Measurements from ENCODE around the gene GRM8.

The GRM8 gene

DNA sequence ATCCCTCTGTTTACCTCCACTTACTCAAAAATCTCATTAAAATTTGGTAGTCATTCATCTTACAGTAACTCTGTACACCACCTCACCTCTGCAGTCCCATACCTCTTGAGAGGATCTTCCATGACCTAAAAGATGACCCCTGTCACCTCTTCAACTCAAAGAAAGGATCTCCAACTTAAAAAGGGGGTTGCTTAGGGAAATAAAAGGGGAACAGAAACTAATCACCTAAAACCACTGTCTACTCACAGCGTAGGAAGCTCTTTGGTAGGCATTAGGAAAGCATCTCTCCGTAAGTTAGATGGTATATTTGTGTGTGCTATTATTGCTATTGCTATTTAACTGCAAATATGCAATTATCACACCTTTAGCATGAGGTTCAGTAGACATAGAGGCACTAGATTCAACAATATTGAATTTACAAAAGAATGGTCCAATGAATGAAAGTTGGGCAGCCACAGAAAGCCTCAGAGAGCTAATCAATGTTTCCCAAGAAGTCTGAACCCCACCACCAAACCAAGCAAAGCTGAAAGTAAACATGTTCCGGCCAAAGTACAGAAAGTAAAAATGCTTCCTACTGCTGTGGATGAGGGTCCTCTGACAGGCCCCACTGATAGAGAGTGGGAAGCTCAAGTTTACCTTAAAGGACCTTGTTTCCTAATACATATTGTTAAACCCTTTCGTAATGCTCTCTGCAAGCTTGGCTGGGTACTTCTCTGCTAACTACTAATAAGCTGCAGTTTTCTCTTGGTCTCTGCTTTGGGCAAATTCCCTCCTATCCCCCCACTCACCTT lies 105.8 kb downstream of the GRM8 start:
- DNase-seq (ENCODE audit: low read depth), result no peak

DNA sequence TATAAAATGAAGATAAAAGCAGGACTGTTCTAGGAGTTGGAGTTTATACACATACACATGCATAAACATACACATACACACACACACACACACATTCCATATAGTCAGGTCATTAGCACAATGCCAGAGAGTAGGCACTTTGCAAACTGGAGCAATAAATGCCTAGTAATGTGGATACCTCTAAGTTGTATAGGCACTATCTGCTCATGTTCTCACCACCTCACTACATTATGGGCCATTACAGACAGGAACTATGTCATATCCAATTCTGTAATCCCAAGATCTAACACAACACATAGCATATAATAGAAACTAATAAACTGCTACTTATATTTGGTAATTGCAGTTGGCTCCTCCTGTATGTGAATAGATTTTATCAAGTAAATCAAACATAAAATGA lies 115.6 kb downstream of the GRM8 start:
- DNase-seq (ENCODE audit: low read depth), result no peak

DNA sequence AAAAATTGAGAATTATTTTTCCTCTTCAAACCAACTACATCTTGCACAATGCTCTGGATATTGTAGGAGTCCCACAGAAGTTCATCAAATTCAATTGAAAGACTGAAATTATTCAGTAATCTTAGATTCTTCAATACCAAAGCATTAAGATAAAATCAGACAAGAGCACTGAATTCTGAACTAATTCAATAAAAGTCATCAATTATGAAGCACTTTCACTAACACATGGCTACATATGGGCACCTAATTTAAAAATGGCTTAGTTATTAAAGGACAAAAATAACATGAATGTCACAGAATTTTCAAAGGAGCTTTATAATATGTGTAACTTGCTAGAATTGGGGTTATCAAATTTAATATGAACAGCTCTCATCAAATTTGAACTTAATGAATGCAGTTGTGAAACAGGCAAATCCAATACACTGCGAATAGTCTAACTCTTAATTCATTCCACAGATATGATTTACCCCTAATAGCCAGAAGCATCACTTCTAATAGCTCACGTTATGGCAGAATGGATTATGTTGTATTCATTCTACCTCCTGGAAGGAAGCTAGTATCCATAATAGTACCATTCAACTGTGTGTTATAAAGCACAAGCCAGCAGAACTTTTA lies 116.8 kb downstream of the GRM8 start:
- no peak for DNase-seq (ENCODE audit: low read depth)

- no peak for DNase-seq (ENCODE audit: low read depth)
Measured at GRCh38 chr7:127123220-127123619, 129.5 kb downstream of the GRM8 start.

DNA sequence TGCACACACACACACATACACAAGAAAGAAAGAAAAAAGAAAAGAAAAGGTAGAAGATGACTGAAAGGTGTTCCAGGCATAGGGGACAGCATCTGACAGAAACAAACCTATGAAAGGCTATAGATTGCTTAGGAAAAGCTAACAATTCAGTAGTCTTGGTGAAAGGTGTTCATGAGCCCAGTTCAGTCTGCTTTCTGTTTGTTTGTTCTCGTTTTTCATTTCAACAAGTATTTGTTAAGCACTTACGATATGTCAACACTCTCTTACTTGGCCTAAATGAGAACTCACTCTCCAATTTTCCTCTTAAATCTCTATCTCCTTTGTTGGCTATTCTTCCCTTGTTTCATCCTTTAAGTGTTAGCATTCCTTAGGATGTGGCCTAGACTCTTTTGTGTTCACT lies 133.2 kb downstream of the GRM8 start:
- DNase-seq (ENCODE audit: low read depth), result no peak

DNA sequence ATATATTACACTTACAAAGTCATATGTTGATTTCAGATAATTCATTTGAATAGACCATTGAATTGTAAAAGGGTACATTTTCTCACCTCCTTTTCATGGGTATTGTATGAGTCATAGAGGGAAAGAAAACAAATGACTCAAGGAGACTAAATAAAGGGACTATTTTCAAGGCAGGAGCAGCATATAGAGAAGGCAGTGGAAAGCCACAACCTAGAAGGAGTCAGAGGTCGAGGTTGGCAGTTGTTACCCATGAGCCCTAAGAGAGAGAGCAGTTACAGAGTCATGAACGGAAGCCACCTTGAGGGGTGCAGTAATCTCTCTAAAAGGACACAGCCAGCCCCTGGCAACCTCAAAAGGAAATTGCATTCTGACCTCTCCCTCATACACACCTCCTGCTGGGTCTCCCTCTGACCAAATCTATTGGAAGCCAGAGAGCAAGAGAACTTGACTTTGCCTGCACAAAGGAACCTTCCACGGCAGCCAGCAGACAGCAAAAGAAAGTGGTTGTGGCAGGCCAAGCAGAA lies 137.9 kb downstream of the GRM8 start:
- DNase-seq (ENCODE audit: low read depth), result no peak

- peak; percentile 21 for DNase-seq (ENCODE audit: low read depth)
Measured at GRCh38 chr7:127107601-127108007, 145.1 kb downstream of the GRM8 start.

GRCh38 chr7:127093340-127093739 lies 159.4 kb downstream of the GRM8 start:
- no peak for DNase-seq (ENCODE audit: low read depth)

GRCh38 chr7:127091620-127092019 lies 161.1 kb downstream of the GRM8 start:
- DNase-seq (ENCODE audit: low read depth), result no peak

DNA sequence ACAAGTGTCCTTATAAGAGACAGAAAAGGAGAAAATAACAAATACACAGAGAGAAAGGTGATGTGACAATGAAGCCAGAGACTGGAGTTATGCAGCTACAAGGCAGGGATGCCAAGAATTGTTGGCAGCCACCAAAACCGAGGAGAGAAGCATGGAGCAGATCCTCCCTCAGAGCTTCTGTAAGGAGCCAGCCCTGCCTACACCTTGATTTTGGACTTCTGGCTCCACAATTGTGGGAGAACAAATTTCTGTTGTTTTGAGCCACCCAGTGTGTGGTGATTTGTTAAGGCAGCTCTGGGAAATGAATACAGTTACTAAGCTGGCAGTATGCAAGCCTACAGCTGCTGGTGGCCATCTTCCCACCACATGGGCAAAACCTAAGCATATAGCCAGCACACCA lies 163.6 kb downstream of the GRM8 start:
- DNase-seq (ENCODE audit: low read depth), result no peak

DNA sequence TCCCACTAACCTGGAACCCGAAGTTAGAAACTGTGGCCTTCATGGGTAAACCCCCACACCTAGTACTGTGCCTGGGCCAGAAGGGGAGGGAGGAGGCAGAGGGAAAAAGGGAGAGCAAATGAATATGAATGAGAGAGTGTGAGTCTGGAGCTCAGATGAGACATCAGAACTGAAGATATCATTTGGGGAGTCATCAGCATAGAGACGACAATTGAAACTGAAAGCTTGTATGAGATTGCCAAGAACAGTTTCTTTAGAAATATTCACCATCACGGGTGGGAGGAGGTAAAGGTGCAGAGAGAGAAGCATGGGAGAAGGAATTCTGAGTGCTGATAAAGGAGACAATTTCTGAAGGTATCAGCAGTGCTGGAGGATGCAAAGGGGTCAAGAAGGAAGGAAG lies 171.2 kb downstream of the GRM8 start:
- DNase-seq (ENCODE audit: low read depth), result no peak

DNA sequence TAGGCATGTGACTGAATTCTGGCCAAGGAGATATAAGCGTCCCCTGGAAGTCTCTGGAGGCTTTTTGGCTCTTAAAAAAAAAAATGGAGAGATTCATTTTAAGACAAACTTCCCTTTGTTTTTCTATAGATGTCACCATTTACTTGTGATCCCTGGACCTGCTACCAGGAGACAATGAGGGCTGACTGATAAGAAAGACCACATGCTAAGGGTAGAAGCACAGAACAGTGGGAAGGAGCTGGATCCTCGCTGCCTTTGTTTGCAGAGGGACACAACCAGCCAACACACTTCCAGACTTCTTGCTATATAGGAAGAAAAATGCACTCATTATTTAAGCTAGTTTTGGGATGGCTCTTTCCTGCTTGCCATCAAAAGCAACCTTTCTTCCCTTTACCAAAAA lies 172.2 kb downstream of the GRM8 start:
- DNase-seq (ENCODE audit: low read depth), result no peak

GRCh38 chr7:127066974-127067373 lies 185.8 kb downstream of the GRM8 start:
- no peak for DNase-seq (ENCODE audit: low read depth)

DNA sequence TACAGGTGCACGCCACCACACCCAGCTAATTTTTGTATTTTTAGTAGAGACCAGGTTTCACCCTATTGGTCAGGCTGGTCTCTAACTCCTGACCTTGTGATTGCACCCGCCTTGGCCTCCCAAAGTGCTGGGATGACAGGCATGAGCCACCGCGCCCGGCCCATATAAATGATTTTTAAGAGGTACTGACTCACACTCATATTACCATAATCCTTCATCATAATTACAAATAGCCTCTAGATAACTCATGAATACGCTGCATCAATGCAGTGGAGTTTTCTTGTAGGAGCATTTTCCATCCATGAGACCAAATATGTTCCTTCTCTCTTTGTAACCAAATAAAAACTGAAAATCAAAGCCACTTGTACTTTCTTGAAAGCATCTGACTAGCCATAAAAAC lies 193.3 kb downstream of the GRM8 start:
- no peak for DNase-seq (ENCODE audit: low read depth)

DNA sequence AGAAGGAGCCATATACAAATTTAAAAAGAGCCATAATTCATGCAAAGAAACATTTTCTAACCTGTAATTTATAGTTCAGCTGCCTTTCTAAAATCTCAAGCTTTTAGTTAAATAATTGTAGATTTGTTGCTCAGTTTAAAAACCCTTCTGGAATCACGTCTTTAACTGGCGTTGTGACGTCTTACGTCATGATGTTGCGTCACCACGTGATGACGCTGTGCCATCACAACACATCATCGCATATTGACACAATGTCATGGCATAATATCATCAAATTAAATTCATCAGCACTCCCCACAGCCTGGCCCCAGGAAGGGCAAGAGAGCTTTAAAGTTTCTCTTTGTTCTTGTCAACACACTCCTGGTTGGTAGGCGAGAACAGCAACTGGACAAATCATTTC lies 194.8 kb downstream of the GRM8 start:
- DNase-seq (ENCODE audit: low read depth), result no peak

GRCh38 chr7:127056202-127056601 lies 196.5 kb downstream of the GRM8 start:
- DNase-seq (ENCODE audit: low read depth), result no peak

- no peak for DNase-seq (ENCODE audit: low read depth)
Measured at GRCh38 chr7:127047521-127047920, 205.2 kb downstream of the GRM8 start.

DNA sequence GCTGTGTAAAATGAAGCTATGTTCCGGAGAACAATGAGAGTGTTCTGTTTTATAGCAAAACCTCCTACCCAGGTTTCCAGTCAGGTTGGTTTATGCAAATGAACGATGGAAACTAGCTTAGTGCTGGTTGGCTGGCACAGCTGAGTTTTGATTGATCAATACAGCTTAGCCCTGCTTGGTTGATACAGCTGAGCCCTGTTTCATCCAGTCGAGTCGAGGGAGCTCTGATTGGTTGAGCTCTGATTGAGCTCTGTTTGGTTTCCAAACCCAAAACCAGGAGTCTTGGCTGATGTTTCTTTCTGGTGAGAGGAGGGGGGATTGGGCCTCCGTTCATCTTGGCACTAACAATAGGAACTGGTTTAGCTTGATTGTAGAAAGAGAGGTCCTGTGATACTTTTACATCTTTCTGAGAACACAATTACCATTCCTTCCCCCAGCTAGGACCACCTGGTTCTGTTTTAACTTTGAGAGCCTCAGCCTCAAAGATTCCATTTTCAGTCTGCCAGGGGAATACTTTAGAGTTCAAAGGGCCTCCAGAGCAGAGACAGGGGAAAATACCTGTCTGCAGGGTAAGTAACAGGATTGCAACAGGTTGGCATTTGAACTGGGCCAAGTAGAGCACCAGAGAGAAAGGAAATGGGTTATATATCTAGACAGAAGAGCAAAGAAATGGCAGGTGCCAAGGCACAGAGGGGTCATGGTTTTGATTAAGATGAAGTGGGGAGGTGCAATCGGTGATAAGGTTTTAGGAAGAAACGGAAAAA lies 210.9 kb downstream of the GRM8 start:
- DNase-seq (ENCODE audit: low read depth), result no peak

- DNase-seq (ENCODE audit: low read depth), result no peak
Measured at GRCh38 chr7:127040042-127040441, 212.7 kb downstream of the GRM8 start.

DNA sequence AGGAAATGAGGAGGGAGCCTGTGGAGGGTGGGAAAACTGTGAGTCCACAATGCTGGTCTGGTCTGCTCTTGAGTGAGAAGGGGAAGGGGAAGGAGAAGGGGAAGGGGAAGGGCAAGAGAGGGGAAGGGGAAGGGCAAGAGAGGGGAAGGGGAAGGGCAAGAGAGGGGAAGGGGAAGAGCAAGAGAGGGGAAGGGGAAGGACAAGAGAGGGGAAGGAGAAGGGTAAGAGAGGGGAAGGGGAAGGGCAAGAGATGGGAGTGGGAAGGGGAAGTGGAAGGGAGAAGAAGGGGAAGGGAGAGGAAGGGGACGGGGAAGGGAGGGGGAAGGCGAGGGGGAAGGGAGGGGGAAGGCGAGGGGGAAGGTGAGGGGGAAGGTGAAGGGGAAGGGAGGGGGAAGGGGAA lies 213.2 kb downstream of the GRM8 start:
- no peak for DNase-seq (ENCODE audit: low read depth)

- DNase-seq (ENCODE audit: low read depth), result no peak
Measured at GRCh38 chr7:127035203-127035849, 217.4 kb downstream of the GRM8 start.

GRCh38 chr7:127034186-127034806 lies 218.4 kb downstream of the GRM8 start:
- DNase-seq (ENCODE audit: low read depth), result no peak
